Body of pancreas (tissue), 4 donors: ENCODE data around the gene RGS17. TPM values are rescaled to one million over a fixed set of nuclear protein-coding genes. Genes with fewer than 3 reads are reported as not detected.

Experiments
- ATAC-seq: fragments of 150-250 bp; one replicate; pipeline ENCODE4 v1.9.1; 2016
- DNase-seq, 4 donors: peaks; one replicate each; pipeline ENCODE4 v3.0.0-alpha.2; 2019
- H3K27ac ChIP-seq, 4 donors: fragments of 200-600 bp; sonication (generic); 1 replicate in 3 of 4; 2 replicates in 1 of 4; pipeline versions ENCODE4 v1.5.1 to v1.6.1; 2016 to 2019; ENCODE audit warnings: mild to moderate bottlenecking in 1 of 4, mixed read lengths in 1 of 4, moderate library complexity in 1 of 4
- H3K27me3 ChIP-seq, 2 donors: fragments of 200-600 bp; sonication (generic); one replicate each; pipeline ENCODE4 v1.6.0; 2016; ENCODE audit warnings: mild to moderate bottlenecking in 1 of 2
- H3K36me3 ChIP-seq, 2 donors: fragments of 200-600 bp; sonication (generic); replicated peaks in 1 of 2; 2 replicates each; pipeline ENCODE4 v1.5.1; 2016; ENCODE audit warnings: low read depth in 2 of 2; ENCODE audit not compliant: insufficient read depth in 1 of 2
- H3K4me1 ChIP-seq: fragments of 200-600 bp; sonication (generic); one replicate; pipeline ENCODE4 v1.6.0; 2016
- H3K4me3 ChIP-seq, 2 donors: fragments of 200-600 bp; sonication (generic); 1 replicate in 1 of 2; 2 replicates in 1 of 2; pipeline ENCODE4 v1.5.1; 2016 to 2019
- H3K9me3 ChIP-seq, 3 donors: fragments of 200-600 bp; sonication (generic); 1 replicate in 2 of 3; 2 replicates in 1 of 3; pipeline ENCODE4 v1.5.1; 2016
- CTCF ChIP-seq, 7 experiments: fragments of 450-650 bp in 4 of 7; fragments of 200-600 bp in 3 of 7; sonication (generic) in 3 of 7; IDR thresholded peaks; one replicate each; pipeline ENCODE4 v1.5.1; 2016 to 2019; ENCODE audit warnings: antibody characterized with exemption in 7 of 7
- POLR2A ChIP-seq, 3 donors: fragments of 450-650 bp; IDR thresholded peaks; one replicate each; pipeline ENCODE4 v1.6.1; 2016; ENCODE audit warnings: antibody characterized with exemption in 3 of 3, mild to moderate bottlenecking in 2 of 3
- WGBS, 2 donors: methylation state at CpG; one replicate each; pipeline ENCODE4 v1.1.5; 2017; 5-methylcytosine and 5-hydroxymethylcytosine counted together
- intact Hi-C: fragments of 100-400 bp; cut with DNase I; formaldehyde crosslinking; loops from one replicate; pipeline ENCODE4 v1.15.1; 2023
- total RNA-seq, 2 donors: library from RNA; depleted of rRNA; stranded (reverse); fragments of >200 nt; gene quantifications; one replicate each; pipeline ENCODE4 v1.1.0, GENCODE V29; 2016

Gene RGS17
- total RNA-seq, 2 donors from 2014 or later: 0.33 to 1.0 TPM

GRCh38 chr6:153027480-153027879, 103.6 kb downstream of the RGS17 start:
- Histone ChIP-seq H3K36me3 (no peaks in the 10 kb centered on the region), H3K4me1 (peaks cover 18% of the 10 kb centered on the region), H3K27ac (no peak overlapping the region), H3K27me3 (no peaks in the 10 kb centered on the region), H3K4me3 (no peak overlapping the region), H3K9me3 (no peaks in the 10 kb centered on the region)
- intact Hi-C loops: no loop called here
- DNase-seq (no peak), ATAC-seq (no peak)
- 63 to 66% methylated on average over 4 of the region's 4 CpGs for WGBS, 2 donors
- no peak for TF ChIP-seq POLR2A (IDR thresholded peaks at IDR 0.05)
- TF ChIP-seq CTCF (IDR thresholded peaks at IDR 0.05): no peak

GRCh38 chr6:153024709-153025017, 106.4 kb downstream of the RGS17 start:
- no peaks in the 10 kb centered on the region for H3K36me3 ChIP-seq
- 0 to 4% methylated on average over 1 of the region's 1 CpG for WGBS, 2 donors
- no peaks in the 10 kb centered on the region for H3K9me3 ChIP-seq
- TF ChIP-seq POLR2A (IDR thresholded peaks at IDR 0.05) (no peak), CTCF (IDR thresholded peaks at IDR 0.05) (peak in 2 of 7 experiments; percentile 2 to 30)
- H3K27me3 ChIP-seq: no peaks in the 10 kb centered on the region
- DNase-seq: no peak
- no peak for ATAC-seq
- intact Hi-C loops: loop anchor here (5.0 kb wide), 1 partner anchor 157 kb away; no protein-coding TSS in a partner anchor
- H3K27ac ChIP-seq: no peak overlapping the region
- H3K4me3 ChIP-seq: no peak overlapping the region
- peaks cover 4% of the 10 kb centered on the region for H3K4me1 ChIP-seq

DNA sequence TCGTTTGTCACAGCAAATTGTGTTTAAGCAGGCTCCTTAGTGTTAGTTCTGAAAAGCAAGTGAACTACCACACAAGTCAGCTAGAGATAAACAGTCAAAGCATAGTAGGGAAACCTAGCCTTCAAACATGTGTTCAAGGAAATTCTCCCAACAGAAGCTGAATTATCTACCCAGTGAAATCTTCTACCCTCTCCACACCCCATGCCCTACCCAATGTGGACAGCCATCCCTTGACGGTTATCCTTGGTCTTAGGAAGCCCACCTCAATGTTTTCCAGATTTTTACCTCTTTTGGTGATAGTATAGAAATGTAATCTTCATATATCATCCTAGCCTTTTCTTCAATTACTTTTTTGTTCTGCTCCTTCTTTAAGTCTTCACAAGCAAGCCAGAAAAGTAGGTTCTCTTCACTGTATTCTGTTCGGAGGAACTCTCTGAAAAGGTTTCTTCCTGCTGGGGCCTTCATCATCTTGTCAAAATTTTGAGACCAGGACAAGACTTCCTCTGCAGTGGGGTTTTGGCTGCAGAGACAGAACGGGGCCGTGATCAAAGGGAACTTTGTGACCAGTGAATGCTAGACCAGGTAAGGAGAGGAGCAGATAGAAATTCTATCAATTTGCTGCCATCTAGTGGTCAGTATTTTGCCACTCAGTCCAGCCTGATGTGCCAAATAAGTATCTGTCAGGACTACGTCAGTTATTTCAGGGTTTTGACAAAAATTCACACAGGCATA, 106.9 kb downstream of the RGS17 start:
- 29 to 39% methylated on average over 6 of the region's 6 CpGs for WGBS, 2 donors
- ATAC-seq (peak; percentile 91), DNase-seq (peak; percentile 38 to 61 (median 48))
- Histone ChIP-seq H3K9me3 (no peaks in the 10 kb centered on the region), H3K27me3 (no peaks in the 10 kb centered on the region), H3K36me3 (no peaks in the 10 kb centered on the region), H3K4me1 (peaks cover 4% of the 10 kb centered on the region), H3K27ac (no peak overlapping the region), H3K4me3 (no peak overlapping the region)
- TF ChIP-seq POLR2A (IDR thresholded peaks at IDR 0.05) (no peak), CTCF (IDR thresholded peaks at IDR 0.05) (peak; percentile 71 to 81 (median 75))
- intact Hi-C loops: loop anchor here (5.0 kb wide), 1 partner anchor 157 kb away; no protein-coding TSS in a partner anchor

GRCh38 chr6:153018355-153018754, 112.7 kb downstream of the RGS17 start:
- DNase-seq: no peak
- H3K27me3 ChIP-seq: no peaks in the 10 kb centered on the region

More at GRCh38 chr6:153018355-153018754, 112.7 kb downstream of the RGS17 start:
- Histone ChIP-seq H3K27ac (no peak overlapping the region), H3K9me3 (no peaks in the 10 kb centered on the region), H3K36me3 (no peaks in the 10 kb centered on the region), H3K4me1 (no peaks in the 10 kb centered on the region), H3K4me3 (no peak overlapping the region)
- TF ChIP-seq POLR2A (IDR thresholded peaks at IDR 0.05) (no peak), CTCF (IDR thresholded peaks at IDR 0.05) (no peak)
- WGBS, 2 donors: 74 to 88% methylated on average over 3 of the region's 3 CpGs
- intact Hi-C loops: no loop called here
- no peak for ATAC-seq
